GM18508 (cell line): Measurements from ENCODE around the gene GNB2.
"Not testable (repeated sequence)": the region's sequence is repeated elsewhere in the genome, so short reads cannot be mapped to it uniquely, and the experiment has no call there.

Source experiments
- ATAC-seq: cut with Tn5 transposase; IDR thresholded peaks from one replicate; pipeline ENCODE4 v1.9.1; 2021; ENCODE audit warnings: moderate number of reproducible peaks; ENCODE audit not compliant: insufficient read depth, unreplicated experiment

Gene GNB2

GRCh38 chr7:100662194-100662776, 11.3 kb upstream of the GNB2 start:
- not testable (repeated sequence) for ATAC-seq

- ATAC-seq = no peak
These were observed 8.3 kb upstream of the GNB2 start for GRCh38 chr7:100665168-100665726.

GRCh38 chr7:100667331-100668068, 6.0 kb upstream of the GNB2 start:
- ATAC-seq = no peak

GRCh38 chr7:100668069-100668449, 5.5 kb upstream of the GNB2 start:
- no peak for ATAC-seq

- ATAC-seq = not testable (repeated sequence)
These were observed 4.4 kb upstream of the GNB2 start for GRCh38 chr7:100669106-100669505.

GRCh38 chr7:100670074-100670473, 3.5 kb upstream of the GNB2 start:
- no peak for ATAC-seq

- no peak for ATAC-seq
These were observed 1.9 kb upstream of the GNB2 start for GRCh38 chr7:100671353-100672327.

GRCh38 chr7:100673942-100674410, 436 bp downstream of the GNB2 start:
- no peak for ATAC-seq

GRCh38 chr7:100674411-100675104, 1.0 kb downstream of the GNB2 start:
- no peak for ATAC-seq

GRCh38 chr7:100675105-100675451, 1.5 kb downstream of the GNB2 start:
- ATAC-seq = no peak

- no peak for ATAC-seq
These were observed 2.2 kb downstream of the GNB2 start for GRCh38 chr7:100675581-100676350.

GRCh38 chr7:100676501-100677306, 3.2 kb downstream of the GNB2 start:
- no peak for ATAC-seq

- ATAC-seq = no peak
These were observed 4.0 kb downstream of the GNB2 start for GRCh38 chr7:100677308-100678267.

- no peak for ATAC-seq
These were observed 4.9 kb downstream of the GNB2 start for GRCh38 chr7:100678291-100678984.

GRCh38 chr7:100679129-100679926, 5.8 kb downstream of the GNB2 start:
- no peak for ATAC-seq
